Natural killer cell (primary cell): ENCODE results near the gene ADGRL1. TPM values are rescaled to one million over a fixed set of nuclear protein-coding genes. Genes with fewer than 3 reads are reported as not detected.
"Not testable (repeated sequence)": the region's sequence is repeated elsewhere in the genome, so short reads cannot be mapped to it uniquely, and the experiment has no call there.

Source experiments
- ATAC-seq, 3 donors: fragments of 150-1000 bp in 2 of 3; fragments of 200-7000 bp in 1 of 3; cut with Tn5 transposase; 1 replicate in 1 of 3; 2 replicates in 2 of 3; pipeline ENCODE4 v1.10.0; 2021; ENCODE audit warnings: mild to moderate bottlenecking in 2 of 3, moderate library complexity in 2 of 3
- DNase-seq, 2 donors: peaks; one replicate each; pipeline versions ENCODE4 v3.0.0 to v3.0.0-alpha.2; 2013 to 2021; ENCODE audit warnings: mixed read lengths in 1 of 2
- H3K27ac ChIP-seq: one replicate; pipeline ENCODE4 v1.5.1; 2013; ENCODE audit warnings: mild to moderate bottlenecking, low read length
- H3K27me3 ChIP-seq: one replicate; pipeline ENCODE4 v1.6.1; 2013; ENCODE audit warnings: low read length; ENCODE audit not compliant: control insufficient read depth, insufficient read depth
- H3K36me3 ChIP-seq: one replicate; pipeline ENCODE4 v1.6.1; 2013; ENCODE audit warnings: low read length; ENCODE audit not compliant: control insufficient read depth, insufficient read depth
- H3K4me1 ChIP-seq: one replicate; pipeline ENCODE4 v1.6.1; 2013; ENCODE audit warnings: low read length; ENCODE audit not compliant: control insufficient read depth, insufficient read depth
- H3K4me3 ChIP-seq: one replicate; pipeline ENCODE4 v1.5.1; 2013; ENCODE audit warnings: low read length
- H3K9me3 ChIP-seq: one replicate; pipeline ENCODE4 v1.6.1; 2013; ENCODE audit warnings: low read length; ENCODE audit not compliant: control insufficient read depth, insufficient read depth
- H3K27ac Mint-ChIP-seq, 2 donors: one replicate each; pipeline ENCODE4 v1.8.0; 2022; ENCODE audit warnings: mild to moderate bottlenecking in 2 of 2, mixed read lengths in 2 of 2, moderate library complexity in 1 of 2
- H3K27me3 Mint-ChIP-seq, 2 donors: one replicate each; pipeline ENCODE4 v1.8.0; 2022; ENCODE audit warnings: low read depth in 2 of 2, mixed read lengths in 2 of 2
- H3K36me3 Mint-ChIP-seq: one replicate; pipeline ENCODE4 v1.8.0; 2022; ENCODE audit warnings: mixed read lengths
- H3K4me1 Mint-ChIP-seq, 2 donors: one replicate each; pipeline ENCODE4 v1.8.0; 2022; ENCODE audit warnings: mixed read lengths in 2 of 2
- H3K4me3 Mint-ChIP-seq: one replicate; pipeline ENCODE4 v1.8.0; 2022; ENCODE audit warnings: mild to moderate bottlenecking, moderate library complexity, mixed read lengths
- H3K9me3 Mint-ChIP-seq, 2 donors: one replicate each; pipeline ENCODE4 v1.8.0; 2022; ENCODE audit warnings: mixed read lengths in 2 of 2
- CTCF ChIP-seq: fragments of 200-600 bp; IDR thresholded peaks from one replicate; pipeline ENCODE4 v1.8.0; 2022; ENCODE audit warnings: antibody characterized with exemption
- WGBS: methylation state at CpG from one replicate; pipeline ENCODE4 v1.1.7; 2013; ENCODE audit warnings: missing lambda C conversion rate; ENCODE audit not compliant: insufficient coverage; 5-methylcytosine and 5-hydroxymethylcytosine counted together
- intact Hi-C: fragments of 100-400 bp; cut with micrococcal nuclease; formaldehyde crosslinking; loops from one replicate; pipeline ENCODE4 v1.14.2; 2022
- total RNA-seq, 4 donors: library from RNA; stranded (reverse); fragments of 120-200 nt in 1 of 4; gene quantifications; one replicate each; pipeline versions ENCODE4 v1.2.3 to v1.2.4, GENCODE V29; 2013 to 2022

Gene ADGRL1
- total RNA-seq, 3 donors from 2014 or later (not counting 1 experiment from before 2014, with no cell fraction given): 47.3 to 54.3 (median 52.7) TPM

GRCh38 chr19:14204676-14205451 is 1.1 kb downstream of the ADGRL1 start:
- H3K27me3 ChIP-seq, H3K27ac ChIP-seq, H3K9me3 ChIP-seq, H3K36me3 Mint-ChIP-seq, intact Hi-C loops, ATAC-seq, H3K27me3 Mint-ChIP-seq, DNase-seq, H3K9me3 Mint-ChIP-seq, H3K36me3 ChIP-seq: not testable (repeated sequence)
- H3K4me1 ChIP-seq: peaks cover 47% of the 10 kb centered on the region
- WGBS: 19% methylated on average over 25 of the region's 28 CpGs
- peak overlapping the region; percentile 90 for H3K4me3 Mint-ChIP-seq
- H3K4me1 Mint-ChIP-seq: peaks cover 35 to 66% of the 10 kb centered on the region in 2 donors
- H3K27ac Mint-ChIP-seq: peak overlapping the region; percentile 69 to 73
- H3K4me3 ChIP-seq: peak overlapping the region; percentile 24

- Mint-ChIP-seq H3K4me1 (peaks cover 37 to 63% of the 10 kb centered on the region in 2 donors), H3K4me3 (peak overlapping the region; percentile 90), H3K27ac (peak overlapping the region; percentile 69 to 73)
- H3K27me3 ChIP-seq, H3K4me3 ChIP-seq, H3K27me3 Mint-ChIP-seq, H3K27ac ChIP-seq, DNase-seq, ATAC-seq, intact Hi-C loops, H3K9me3 Mint-ChIP-seq, H3K36me3 Mint-ChIP-seq, H3K9me3 ChIP-seq, H3K36me3 ChIP-seq: not testable (repeated sequence)
- peaks cover 48% of the 10 kb centered on the region for H3K4me1 ChIP-seq
- WGBS: 88% methylated on average over 7 of the region's 7 CpGs
Observed at GRCh38 chr19:14204219-14204618, 1.8 kb downstream of the ADGRL1 start.

GRCh38 chr19:14203788-14204187 is 2.2 kb downstream of the ADGRL1 start:
- peaks cover 47% of the 10 kb centered on the region for H3K4me1 ChIP-seq
- H3K36me3 Mint-ChIP-seq, DNase-seq, H3K27me3 Mint-ChIP-seq, ATAC-seq, intact Hi-C loops, H3K27me3 ChIP-seq, H3K4me3 ChIP-seq, H3K36me3 ChIP-seq, H3K9me3 Mint-ChIP-seq, H3K9me3 ChIP-seq, H3K27ac ChIP-seq: not testable (repeated sequence)
- H3K4me1 Mint-ChIP-seq: peaks cover 37 to 65% of the 10 kb centered on the region in 2 donors
- peak overlapping the region; percentile 90 for H3K4me3 Mint-ChIP-seq
- peak overlapping the region; percentile 69 to 73 for H3K27ac Mint-ChIP-seq
- 88% methylated on average over 11 of the region's 20 CpGs for whole genome bisulfite sequencing

- intact Hi-C loops: no loop called here
- H3K4me1 ChIP-seq: peaks cover 44% of the 10 kb centered on the region
- H3K27me3 Mint-ChIP-seq: no peaks in the 10 kb centered on the region
- no peaks in the 10 kb centered on the region for H3K36me3 ChIP-seq
- H3K9me3 ChIP-seq: no peaks in the 10 kb centered on the region
- ATAC-seq (no peak), DNase-seq (peak in 1 of 2 donors; percentile 39)
- TF ChIP-seq CTCF: no peak
- no peak overlapping the region for H3K27ac ChIP-seq
- no peak overlapping the region for H3K4me3 ChIP-seq
- H3K27ac Mint-ChIP-seq: no peak overlapping the region
- peak overlapping the region; percentile 90 for H3K4me3 Mint-ChIP-seq
- no peaks in the 10 kb centered on the region for H3K36me3 Mint-ChIP-seq
- H3K4me1 Mint-ChIP-seq: peaks cover 37 to 67% of the 10 kb centered on the region in 2 donors
- H3K27me3 ChIP-seq: no peaks in the 10 kb centered on the region
- 35% methylated on average over 13 of the region's 13 CpGs for WGBS
- H3K9me3 Mint-ChIP-seq: no peaks in the 10 kb centered on the region
Observed at GRCh38 chr19:14203177-14203576, 2.8 kb downstream of the ADGRL1 start.

GRCh38 chr19:14201481-14201880 is 4.5 kb downstream of the ADGRL1 start:
- 85% methylated on average over 8 of the region's 8 CpGs for WGBS
- H3K36me3 Mint-ChIP-seq, H3K9me3 Mint-ChIP-seq, H3K27ac Mint-ChIP-seq, H3K36me3 ChIP-seq, H3K27ac ChIP-seq, ATAC-seq, H3K27me3 ChIP-seq, H3K27me3 Mint-ChIP-seq, H3K4me3 ChIP-seq, intact Hi-C loops, DNase-seq, H3K9me3 ChIP-seq: not testable (repeated sequence)
- peaks cover 37% of the 10 kb centered on the region for H3K4me1 ChIP-seq
- H3K4me3 Mint-ChIP-seq: peak overlapping the region; percentile 4
- H3K4me1 Mint-ChIP-seq: peaks cover 28 to 69% of the 10 kb centered on the region in 2 donors
